Erythroblast (primary cell): Measurements from ENCODE around the gene GPC6.

ENCODE experiments used
- GATA1 ChIP-seq: IDR thresholded peaks from 2 replicates; pipeline ENCODE4 v1.6.1; 2011; ENCODE audit warnings: low read depth, mild to moderate bottlenecking, control low read depth, low read length, moderate library complexity
- POLR2A ChIP-seq: IDR thresholded peaks from 2 replicates; pipeline ENCODE4 v1.6.1; 2011; ENCODE audit warnings: mild to moderate bottlenecking, low read length

- TF ChIP-seq POLR2A (no peak), GATA1 (no peak)
Observed at GRCh38 chr13:93193682-93194081, 32.9 kb upstream of the GPC6 start.
